H1 (cell line): ENCODE data around the gene CCSER2. TPM values are rescaled to one million over a fixed set of nuclear protein-coding genes. Genes with fewer than 3 reads are reported as not detected.

Experiments
- CTCF ChIA-PET: fragments of 300-600 bp; sonication (Branson Sonifier 250); formaldehyde crosslinking; loops from one replicate; lab custom pipeline; 2021; ENCODE audit not compliant: partially characterized antibody; lab: Charles Lee
- POLR2A ChIA-PET: fragments of 300-600 bp; sonication (Branson Sonifier 250); formaldehyde crosslinking; loops from one replicate; lab custom pipeline; 2021; ENCODE audit warnings: inconsistent platforms; ENCODE audit not compliant: partially characterized antibody; lab: Charles Lee
- DNase-seq, 2 experiments: peaks; one replicate each; pipeline versions ENCODE4 v3.0.0 to v3.0.0-alpha.2; 2010 to 2022; ENCODE audit warnings: low spot score in 2 of 2, low read depth in 1 of 2, mixed read lengths in 1 of 2
- FAIRE-seq: peaks from 2 replicates; lab custom pipeline; 2011; peaks lifted over from hg19 to GRCh38; lab: Jason Lieb, UNC
- H2AFZ ChIP-seq: 2 replicates; pipeline ENCODE4 v1.8.1; 2012; ENCODE audit warnings: low read length, inconsistent platforms
- H2AK5ac ChIP-seq: 2 replicates; pipeline ENCODE4 v1.6.1; 2013; ENCODE audit warnings: low read depth, low read length
- H2BK120ac ChIP-seq: replicated peaks from 2 replicates; pipeline ENCODE3; 2013; ENCODE audit warnings: low read depth, low read length, inconsistent platforms
- H2BK12ac ChIP-seq: 2 replicates; pipeline ENCODE4 v1.6.1; 2013; ENCODE audit warnings: low read depth, low read length
- H2BK15ac ChIP-seq: 2 replicates; pipeline ENCODE4 v1.6.1; 2013; ENCODE audit warnings: low read length
- H2BK20ac ChIP-seq: 2 replicates; pipeline ENCODE4 v1.6.1; 2013; ENCODE audit warnings: low read length
- H2BK5ac ChIP-seq: 2 replicates; pipeline ENCODE4 v1.6.1; 2013; ENCODE audit warnings: low read depth, low read length
- H3K14ac ChIP-seq: 2 replicates; pipeline ENCODE4 v1.6.1; 2013; ENCODE audit warnings: inconsistent platforms; ENCODE audit not compliant: insufficient read length
- H3K18ac ChIP-seq: 2 replicates; pipeline ENCODE4 v1.6.1; 2013; ENCODE audit warnings: low read length; ENCODE audit errors: extremely low read depth
- H3K23ac ChIP-seq: 2 replicates; pipeline ENCODE4 v1.6.1; 2013; ENCODE audit warnings: inconsistent platforms; ENCODE audit not compliant: insufficient read length
- H3K23me2 ChIP-seq: 2 replicates; pipeline ENCODE4 v1.6.1; 2013; ENCODE audit warnings: low read depth, low read length
- H3K27ac ChIP-seq: 2 replicates; pipeline ENCODE4 v1.6.1; 2011; ENCODE audit warnings: low read depth, low read length, inconsistent platforms
- H3K27me3 ChIP-seq, 4 experiments: replicated peaks in 1 of 4; 1 replicate in 1 of 4; 2 replicates in 3 of 4; pipeline versions ENCODE4 v1.6.1 to v1.8.1; 2011 to 2013; ENCODE audit warnings: low read length in 3 of 4, mild to moderate bottlenecking in 3 of 4, inconsistent platforms in 2 of 4, mixed read lengths in 2 of 4, moderate library complexity in 1 of 4; ENCODE audit not compliant: control insufficient read depth in 3 of 4, insufficient read depth in 3 of 4; ENCODE audit errors: extremely low read depth in 1 of 4
- H3K36me3 ChIP-seq, 4 experiments: 2 replicates each; pipeline versions ENCODE4 v1.6.1 to v1.8.1; 2011 to 2013; ENCODE audit warnings: mild to moderate bottlenecking in 4 of 4, low read length in 3 of 4, moderate library complexity in 2 of 4, control low read depth in 1 of 4, inconsistent platforms in 1 of 4; ENCODE audit not compliant: insufficient read depth in 4 of 4, control insufficient read depth in 2 of 4
- H3K4ac ChIP-seq: replicated peaks from 2 replicates; pipeline ENCODE3; 2013; ENCODE audit warnings: low read length, low read depth, mixed read lengths, inconsistent platforms; ENCODE audit not compliant: insufficient read length
- H3K4me1 ChIP-seq, 4 experiments: replicated peaks in 1 of 4; 1 replicate in 1 of 4; 2 replicates in 3 of 4; pipeline versions ENCODE4 v1.6.1 to v1.8.1; 2011 to 2013; ENCODE audit warnings: low read length in 3 of 4, inconsistent platforms in 2 of 4, mixed read lengths in 1 of 4; ENCODE audit not compliant: insufficient read depth in 4 of 4, control insufficient read depth in 3 of 4
- H3K4me2 ChIP-seq, 2 experiments: 2 replicates each; pipeline versions ENCODE4 v1.6.1 to v1.8.1; 2011 to 2013; ENCODE audit warnings: low read depth in 2 of 2, low read length in 2 of 2, control low read depth in 1 of 2, inconsistent platforms in 1 of 2, mild to moderate bottlenecking in 1 of 2; ENCODE audit not compliant: insufficient read depth in 1 of 2
- H3K4me3 ChIP-seq, 4 experiments: fragments of 200-600, 300-600 bp in 1 of 4; sonication (generic), shearing (Covaris generic), sonication (Bioruptor Twin) in 1 of 4; 2 replicates each; pipeline versions ENCODE4 v1.5.1 to v1.8.1; 2011 to 2016; ENCODE audit warnings: low read length in 4 of 4, low read depth in 3 of 4, control low read depth in 2 of 4, inconsistent platforms in 2 of 4, mild to moderate bottlenecking in 2 of 4, mixed read lengths in 1 of 4, moderate library complexity in 1 of 4; ENCODE audit not compliant: insufficient read depth in 2 of 4; ENCODE audit errors: extremely low read depth in 1 of 4
- H3K56ac ChIP-seq: replicated peaks from 2 replicates; pipeline ENCODE3; 2013; ENCODE audit warnings: low read depth, mild to moderate bottlenecking, mixed read lengths, low read length, inconsistent platforms; ENCODE audit not compliant: insufficient read length
- H3K79me1 ChIP-seq: 2 replicates; pipeline ENCODE4 v1.6.1; 2013; ENCODE audit warnings: low read depth, low read length, control low read depth
- H3K79me2 ChIP-seq, 2 experiments: 2 replicates each; pipeline versions ENCODE4 v1.6.1 to v1.8.1; 2012 to 2013; ENCODE audit warnings: low read length in 2 of 2, mild to moderate bottlenecking in 2 of 2, inconsistent platforms in 1 of 2; ENCODE audit not compliant: insufficient read depth in 2 of 2, control insufficient read depth in 1 of 2
- H3K9ac ChIP-seq, 4 experiments: replicated peaks in 1 of 4; 1 replicate in 1 of 4; 2 replicates in 3 of 4; pipeline versions ENCODE4 v1.6.1 to v1.8.1; 2011 to 2013; ENCODE audit warnings: low read depth in 3 of 4, low read length in 3 of 4, control low read depth in 2 of 4, mild to moderate bottlenecking in 2 of 4, moderate library complexity in 2 of 4, inconsistent platforms in 1 of 4; ENCODE audit errors: extremely low read depth in 1 of 4
- H3K9me3 ChIP-seq, 2 experiments: 2 replicates each; pipeline versions ENCODE4 v1.6.1 to v1.8.1; 2012 to 2013; ENCODE audit warnings: mild to moderate bottlenecking in 2 of 2, moderate library complexity in 2 of 2, control low read depth in 1 of 2, inconsistent platforms in 1 of 2, low read depth in 1 of 2, low read length in 1 of 2, mixed read lengths in 1 of 2; ENCODE audit not compliant: insufficient read depth in 2 of 2
- H4K20me1 ChIP-seq, 2 experiments: replicated peaks in 1 of 2; 2 replicates each; pipeline versions ENCODE3 to v1.8.1; 2011 to 2013; ENCODE audit warnings: inconsistent platforms in 2 of 2, low read length in 2 of 2, mild to moderate bottlenecking in 1 of 2; ENCODE audit not compliant: insufficient read depth in 2 of 2, control insufficient read depth in 1 of 2
- H4K5ac ChIP-seq: 2 replicates; pipeline ENCODE4 v1.6.1; 2013; ENCODE audit warnings: low read length, low read depth, mixed read lengths, inconsistent platforms; ENCODE audit not compliant: insufficient read length
- H4K8ac ChIP-seq: 2 replicates; pipeline ENCODE4 v1.8.0; 2013; ENCODE audit warnings: mild to moderate bottlenecking, moderate library complexity, low read length, inconsistent platforms; ENCODE audit not compliant: insufficient read depth; ENCODE audit errors: extremely low read depth
- H4K91ac ChIP-seq: replicated peaks from 2 replicates; pipeline ENCODE3; 2013; ENCODE audit warnings: low read length, mixed read lengths, inconsistent platforms; ENCODE audit not compliant: insufficient read length
- BRCA1 ChIP-seq: IDR thresholded peaks from 2 replicates; pipeline ENCODE4 v1.6.1; 2012; ENCODE audit warnings: low read depth, low read length, improper control_type of control experiment
- CBX8 ChIP-seq: fragments of 300-800, 300-1000 bp; sonication (generic); IDR thresholded peaks from 2 replicates; pipeline ENCODE4 v1.7.1; 2016; ENCODE audit warnings: low read depth, low read length, borderline replicate concordance
- EGR1 ChIP-seq: IDR thresholded peaks from 2 replicates; pipeline ENCODE4 v1.6.1; 2011; ENCODE audit warnings: low read depth, low read length, borderline replicate concordance
- GTF2F1 ChIP-seq: IDR thresholded peaks from 2 replicates; pipeline ENCODE4 v1.6.1; 2012; ENCODE audit warnings: low read depth, low read length, improper control_type of control experiment, borderline replicate concordance
- HDAC2 ChIP-seq, 2 experiments: fragments of 300-600 bp in 1 of 2; sonication (generic) in 1 of 2; IDR thresholded peaks; 2 replicates each; pipeline ENCODE4 v1.6.1; 2011 to 2012; ENCODE audit warnings: low read depth in 2 of 2, low read length in 2 of 2, mild to moderate bottlenecking in 2 of 2, moderate library complexity in 2 of 2, borderline replicate concordance in 1 of 2, inconsistent platforms in 1 of 2
- JUN ChIP-seq: IDR thresholded peaks from 2 replicates; pipeline ENCODE4 v1.6.1; 2011; ENCODE audit warnings: low read depth, mild to moderate bottlenecking, improper control_type of control experiment, low read length
- RFX5 ChIP-seq: IDR thresholded peaks from 2 replicates; pipeline ENCODE4 v1.6.1; 2011; ENCODE audit warnings: low read depth, low read length, improper control_type of control experiment, borderline replicate concordance
- SRF ChIP-seq: IDR thresholded peaks from 2 replicates; pipeline ENCODE4 v1.6.1; 2011; ENCODE audit warnings: mild to moderate bottlenecking, low read depth, low read length, moderate library complexity
- SUZ12 ChIP-seq: fragments of 200-600 bp; sonication (generic); IDR thresholded peaks from 2 replicates; pipeline ENCODE4 v1.6.1; 2012; ENCODE audit warnings: mild to moderate bottlenecking, inconsistent platforms, low read length, moderate library complexity, mixed read lengths
- YY1 ChIP-seq: IDR thresholded peaks from 2 replicates; pipeline ENCODE4 v1.6.1; 2011; ENCODE audit warnings: low read depth, mild to moderate bottlenecking, low read length
- WGBS, 2 experiments: shearing (Covaris generic) in 1 of 2; methylation state at CpG; one replicate each; pipeline versions ENCODE4 v1.1.6 to v1.1.7; 2013 to 2015; ENCODE audit warnings: low lambda C conversion rate in 2 of 2, mixed read lengths in 2 of 2, inconsistent platforms in 1 of 2, low coverage in 1 of 2, missing lambda C conversion rate in 1 of 2; ENCODE audit not compliant: insufficient replicate concordance in 2 of 2, insufficient coverage in 1 of 2, insufficient read length in 1 of 2; ENCODE audit errors: extremely low coverage in 1 of 2, missing lambda C conversion rate in 1 of 2; 5-methylcytosine and 5-hydroxymethylcytosine counted together
- polyA plus RNA-seq, 7 experiments: library from polyadenylated mRNA; depleted of rRNA in 3 of 7; stranded (reverse) in 5 of 7; unstranded in 2 of 7; fragments of >200 nt in 5 of 7; fragments of 200-250 nt in 2 of 7; gene quantifications; 1 replicate in 5 of 7; 2 replicates in 1 of 7; 4 replicates in 1 of 7; pipeline versions ENCODE4 v1.2.1 to v1.2.3, GENCODE V29; 2011 to 2013; ENCODE audit warnings: missing spikeins in 2 of 7, mixed read lengths in 2 of 7
- total RNA-seq: library from RNA; stranded (reverse); fragmentation: NEBNext Ultra II Directional; extraction: Animal tissue kit (Norgen Biotek cat#: 25700); gene quantifications from 2 replicates; pipeline ENCODE4 v1.2.1, GENCODE V29; 2021

CCSER2 gene
- total and polyA plus RNA-seq, 2 of the 8 experiments (the other 6 are each of a cell fraction or from before 2014, with no cell fraction given), result 6.9 to 30.5 TPM

- H3K18ac ChIP-seq, result no peak overlapping the region
- POLR2A ChIA-PET, result no interaction called here
- TF ChIP-seq RFX5 (no peak), EGR1 (no peak), GTF2F1 (no peak), BRCA1 (no peak), HDAC2 (IDR thresholded peaks at IDR 0.05; ENCODE audit: borderline replicate concordance in 1 of 2, low read depth in 2 of 2, low read length in 2 of 2) (no peak), SUZ12 (no peak), SRF (no peak), YY1 (no peak), CBX8 (no peak), JUN (no peak)
Observed at GRCh38 chr10:84493951-84494848, 165.8 kb downstream of the CCSER2 start.

More at GRCh38 chr10:84493951-84494848, 165.8 kb downstream of the CCSER2 start:
- Histone ChIP-seq H3K9ac (no peak overlapping the region), H2BK15ac (no peak overlapping the region), H4K20me1 (no peaks in the 10 kb centered on the region), H3K79me2 (no peaks in the 10 kb centered on the region), H2AK5ac (no peak overlapping the region), H3K23ac (no peak overlapping the region), H2BK120ac (no peak overlapping the region), H3K4me1 (peaks cover 0 to 2% (median 0%) of the 10 kb centered on the region in 4 experiments; a peak in 1 of 7 replicates), H4K91ac (no peak overlapping the region), H3K36me3 (peaks cover 0 to 7% (median 0%) of the 10 kb centered on the region in 4 experiments; a peak in 2 of 8 replicates), H3K27ac (no peak overlapping the region), H3K56ac (no peak overlapping the region), H4K5ac (no peak overlapping the region), H3K23me2 (no peaks in the 10 kb centered on the region), H3K9me3 (peaks cover 7 to 12% of the 10 kb centered on the region in 2 experiments; a peak in 3 of 4 replicates), H2BK12ac (no peak overlapping the region), H2BK5ac (no peak overlapping the region), H2AFZ (no peak overlapping the region), H3K79me1 (no peaks in the 10 kb centered on the region), H4K8ac (no peak overlapping the region), H3K4me2 (no peak overlapping the region), H2BK20ac (no peak overlapping the region), H3K14ac (no peak overlapping the region), H3K4me3 (no peak overlapping the region), H3K27me3 (no peaks in the 10 kb centered on the region), H3K4ac (no peak overlapping the region)
- CTCF ChIA-PET, result interaction anchor here (0.7 to 1.6 kb wide), 3 partner anchors 43 to 64 kb away, joined by 3 to 5 read pairs (median 3); no protein-coding TSS in a partner anchor
- FAIRE-seq (no peak), DNase-seq (peak in 1 of 2 experiments; percentile 5)
- 94% methylated on average over 9 of the region's 9 CpGs; no CpG with 5 or more reads in 1 of the 2 experiments for WGBS, 2 experiments
